ENCODE results near the gene WDR72.

Gene WDR72

DNA sequence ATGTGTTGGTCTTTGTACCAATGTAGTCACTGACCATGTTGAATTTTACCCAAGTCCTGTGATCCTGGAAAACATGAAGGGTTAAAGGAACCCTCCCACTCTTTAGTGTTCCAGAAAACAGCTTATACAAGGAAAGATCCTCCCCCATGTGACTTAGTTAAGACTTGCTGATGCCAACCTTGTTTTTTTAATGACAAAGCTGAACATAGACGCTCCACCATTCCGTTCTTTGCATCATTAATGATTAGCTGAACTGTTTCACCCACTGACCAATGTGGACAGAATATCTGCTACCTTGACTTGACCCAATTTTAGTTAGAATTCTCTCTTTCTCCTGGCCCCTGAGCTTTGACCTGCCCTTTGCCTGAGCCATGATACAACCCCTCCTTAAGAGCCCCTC lies 3.5 kb upstream of the WDR72 start:
- no peaks in the 10 kb centered on the region for H3K4me1 ChIP-seq (ENCODE audit: insufficient read depth, insufficient read length)
- H3K36me3 ChIP-seq (ENCODE audit: insufficient read depth, insufficient read length, low read length): no peaks in the 10 kb centered on the region
- no peak overlapping the region for H3K4me3 ChIP-seq (ENCODE audit: insufficient read length, low read depth)
- H3K27me3 ChIP-seq (ENCODE audit: insufficient read depth, insufficient read length): peaks cover 8% of the 10 kb centered on the region
- H3K9ac ChIP-seq (ENCODE audit: insufficient read length, low read depth): no peak overlapping the region
- no peaks in the 10 kb centered on the region for H3K9me3 ChIP-seq (ENCODE audit: insufficient read depth, low read length)
- DNase-seq (ENCODE audit: low read depth, low spot score): no peak
- TF ChIP-seq ZNF274 (IDR thresholded peaks at IDR 0.05; ENCODE audit: low read depth, low read length) (no peak), YY1 (IDR thresholded peaks at IDR 0.05; ENCODE audit: insufficient read depth, insufficient read length) (no peak), SUZ12 (IDR thresholded peaks at IDR 0.05; ENCODE audit: extremely low read depth, insufficient read depth, insufficient read length) (no peak)

DNA sequence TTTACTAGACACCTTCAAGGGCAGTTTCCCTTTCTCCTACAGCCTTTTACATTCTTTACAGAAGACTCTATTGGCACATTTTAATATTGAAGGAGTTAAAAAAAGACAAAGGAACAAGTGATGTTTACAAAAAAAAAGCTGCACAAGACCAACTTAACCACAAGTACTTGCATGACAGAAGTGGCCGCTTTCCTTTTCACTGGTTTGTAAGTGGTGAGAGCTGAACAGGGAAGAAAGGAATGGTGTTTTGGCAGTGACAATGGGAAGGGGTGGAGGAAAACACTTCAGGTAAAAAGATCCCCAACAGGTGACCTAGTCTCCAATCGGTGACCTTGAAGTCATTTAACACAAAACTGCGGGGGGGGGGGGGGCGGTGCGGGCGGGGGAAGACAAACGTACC lies 1.1 kb downstream of the WDR72 start:
- Histone ChIP-seq H3K9ac (ENCODE audit: insufficient read length, low read depth) (no peak overlapping the region), H3K9me3 (ENCODE audit: insufficient read depth, low read length) (no peaks in the 10 kb centered on the region), H3K36me3 (ENCODE audit: insufficient read depth, insufficient read length, low read length) (no peaks in the 10 kb centered on the region), H3K27me3 (ENCODE audit: insufficient read depth, insufficient read length) (peaks cover 8% of the 10 kb centered on the region), H3K4me3 (ENCODE audit: insufficient read length, low read depth) (no peak overlapping the region), H3K4me1 (ENCODE audit: insufficient read depth, insufficient read length) (no peaks in the 10 kb centered on the region)
- no peak for TF ChIP-seq YY1 (IDR thresholded peaks at IDR 0.05; ENCODE audit: insufficient read depth, insufficient read length)
- no peak for TF ChIP-seq SUZ12 (IDR thresholded peaks at IDR 0.05; ENCODE audit: extremely low read depth, insufficient read depth, insufficient read length)
- TF ChIP-seq ZNF274 (IDR thresholded peaks at IDR 0.05; ENCODE audit: low read depth, low read length): no peak
- DNase-seq (ENCODE audit: low read depth, low spot score): no peak

GRCh38 chr15:53757906-53758305 lies 1.6 kb downstream of the WDR72 start:
- Histone ChIP-seq H3K4me3 (ENCODE audit: insufficient read length, low read depth) (no peak overlapping the region), H3K27me3 (ENCODE audit: insufficient read depth, insufficient read length) (peaks cover 8% of the 10 kb centered on the region), H3K9me3 (ENCODE audit: insufficient read depth, low read length) (no peaks in the 10 kb centered on the region), H3K9ac (ENCODE audit: insufficient read length, low read depth) (no peak overlapping the region), H3K4me1 (ENCODE audit: insufficient read depth, insufficient read length) (no peaks in the 10 kb centered on the region), H3K36me3 (ENCODE audit: insufficient read depth, insufficient read length, low read length) (no peaks in the 10 kb centered on the region)
- DNase-seq (ENCODE audit: low read depth, low spot score): no peak
- TF ChIP-seq SUZ12 (IDR thresholded peaks at IDR 0.05; ENCODE audit: extremely low read depth, insufficient read depth, insufficient read length) (no peak), ZNF274 (IDR thresholded peaks at IDR 0.05; ENCODE audit: low read depth, low read length) (no peak), YY1 (IDR thresholded peaks at IDR 0.05; ENCODE audit: insufficient read depth, insufficient read length) (no peak)

DNA sequence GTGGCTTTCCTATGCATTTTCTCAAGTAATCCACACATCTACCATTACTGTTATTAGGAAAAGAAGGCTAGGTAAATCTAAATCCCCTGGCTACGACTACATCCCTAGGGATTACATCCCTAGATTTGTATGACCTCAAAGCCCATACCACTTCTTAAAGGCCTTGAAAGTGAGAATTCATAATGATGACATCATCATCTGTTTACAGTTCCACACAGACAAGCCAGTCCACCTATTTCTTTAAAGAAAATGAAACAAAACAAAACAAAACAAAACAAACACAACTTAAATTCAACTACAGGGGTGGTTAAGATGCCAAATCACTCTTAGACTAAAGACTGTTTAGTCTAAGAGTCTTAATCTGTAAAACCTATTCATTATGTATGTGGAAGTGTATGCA lies 5.7 kb downstream of the WDR72 start:
- no peaks in the 10 kb centered on the region for H3K9me3 ChIP-seq (ENCODE audit: insufficient read depth, low read length)
- TF ChIP-seq SUZ12 (IDR thresholded peaks at IDR 0.05; ENCODE audit: extremely low read depth, insufficient read depth, insufficient read length) (no peak), ZNF274 (IDR thresholded peaks at IDR 0.05; ENCODE audit: low read depth, low read length) (no peak)
- H3K27me3 ChIP-seq (ENCODE audit: insufficient read depth, insufficient read length): no peaks in the 10 kb centered on the region
- no peak overlapping the region for H3K9ac ChIP-seq (ENCODE audit: insufficient read length, low read depth)
- no peaks in the 10 kb centered on the region for H3K36me3 ChIP-seq (ENCODE audit: insufficient read depth, insufficient read length, low read length)
- no peaks in the 10 kb centered on the region for H3K4me1 ChIP-seq (ENCODE audit: insufficient read depth, insufficient read length)
- no peak overlapping the region for H3K4me3 ChIP-seq (ENCODE audit: insufficient read length, low read depth)
- DNase-seq (ENCODE audit: low read depth, low spot score): no peak

DNA sequence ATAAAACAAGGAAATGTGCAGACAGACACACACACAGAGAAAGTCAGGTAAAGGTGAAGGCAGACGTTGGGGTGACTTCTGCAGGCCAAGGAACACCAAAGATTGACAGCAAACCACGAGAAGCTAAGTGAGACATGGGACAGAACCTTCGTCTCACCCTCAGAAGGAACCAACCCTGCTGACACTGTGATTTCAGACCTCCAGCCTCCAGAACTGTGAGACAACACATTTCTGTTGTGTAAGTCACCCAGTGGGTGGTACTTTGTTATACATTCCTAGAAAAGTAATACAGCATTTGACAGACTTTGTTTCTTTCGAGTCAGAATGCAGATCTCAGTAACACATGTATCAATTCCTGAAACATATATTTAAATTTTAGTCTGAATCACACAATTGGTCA lies 7.1 kb downstream of the WDR72 start:
- TF ChIP-seq ZNF274 (IDR thresholded peaks at IDR 0.05; ENCODE audit: low read depth, low read length) (no peak), SUZ12 (IDR thresholded peaks at IDR 0.05; ENCODE audit: extremely low read depth, insufficient read depth, insufficient read length) (no peak), YY1 (IDR thresholded peaks at IDR 0.05; ENCODE audit: insufficient read depth, insufficient read length) (no peak)
- no peaks in the 10 kb centered on the region for H3K9me3 ChIP-seq (ENCODE audit: insufficient read depth, low read length)
- no peak for DNase-seq (ENCODE audit: low read depth, low spot score)
- no peaks in the 10 kb centered on the region for H3K27me3 ChIP-seq (ENCODE audit: insufficient read depth, insufficient read length)
- H3K4me1 ChIP-seq (ENCODE audit: insufficient read depth, insufficient read length): no peaks in the 10 kb centered on the region
- H3K9ac ChIP-seq (ENCODE audit: insufficient read length, low read depth): no peak overlapping the region
- no peak overlapping the region for H3K4me3 ChIP-seq (ENCODE audit: insufficient read length, low read depth)
- no peaks in the 10 kb centered on the region for H3K36me3 ChIP-seq (ENCODE audit: insufficient read depth, insufficient read length, low read length)

GRCh38 chr15:53747501-53748068 lies 11.9 kb downstream of the WDR72 start:
- TF ChIP-seq YY1 (IDR thresholded peaks at IDR 0.05; ENCODE audit: insufficient read depth, insufficient read length) (no peak), SUZ12 (IDR thresholded peaks at IDR 0.05; ENCODE audit: extremely low read depth, insufficient read depth, insufficient read length) (no peak), ZNF274 (IDR thresholded peaks at IDR 0.05; ENCODE audit: low read depth, low read length) (no peak)
- no peaks in the 10 kb centered on the region for H3K27me3 ChIP-seq (ENCODE audit: insufficient read depth, insufficient read length)
- H3K36me3 ChIP-seq (ENCODE audit: insufficient read depth, insufficient read length, low read length): no peaks in the 10 kb centered on the region
- no peaks in the 10 kb centered on the region for H3K9me3 ChIP-seq (ENCODE audit: insufficient read depth, low read length)
- no peaks in the 10 kb centered on the region for H3K4me1 ChIP-seq (ENCODE audit: insufficient read depth, insufficient read length)
- no peak overlapping the region for H3K9ac ChIP-seq (ENCODE audit: insufficient read length, low read depth)
- no peak for DNase-seq (ENCODE audit: low read depth, low spot score)
- H3K4me3 ChIP-seq (ENCODE audit: insufficient read length, low read depth): no peak overlapping the region

GRCh38 chr15:53746101-53746500 lies 13.4 kb downstream of the WDR72 start:
- no peak overlapping the region for H3K9ac ChIP-seq (ENCODE audit: insufficient read length, low read depth)
- H3K36me3 ChIP-seq (ENCODE audit: insufficient read depth, insufficient read length, low read length): no peaks in the 10 kb centered on the region
- no peaks in the 10 kb centered on the region for H3K27me3 ChIP-seq (ENCODE audit: insufficient read depth, insufficient read length)
- H3K9me3 ChIP-seq (ENCODE audit: insufficient read depth, low read length): no peaks in the 10 kb centered on the region
- no peak for TF ChIP-seq YY1 (IDR thresholded peaks at IDR 0.05; ENCODE audit: insufficient read depth, insufficient read length)
- no peak for TF ChIP-seq ZNF274 (IDR thresholded peaks at IDR 0.05; ENCODE audit: low read depth, low read length)
- no peak for TF ChIP-seq SUZ12 (IDR thresholded peaks at IDR 0.05; ENCODE audit: extremely low read depth, insufficient read depth, insufficient read length)
- no peak for DNase-seq (ENCODE audit: low read depth, low spot score)
- H3K4me3 ChIP-seq (ENCODE audit: insufficient read length, low read depth): no peak overlapping the region
- no peaks in the 10 kb centered on the region for H3K4me1 ChIP-seq (ENCODE audit: insufficient read depth, insufficient read length)

Data from NT2/D1 (cell line).